NK-92 treated with Interleukin-12 subunit alpha and Interleukin-12 subunit beta, amount 100 ng/mL, for 24 hours (cell line): Measurements from ENCODE around the gene CLDN6.

ENCODE experiments used
- DNase-seq: peaks from one replicate; lab custom pipeline; 2025; lab: John Stamatoyannopoulos, UW

CLDN6 gene

GRCh38 chr16:3027983-3028715 is 10.2 kb upstream of the CLDN6 start:
- DNase-seq: no peak

DNA sequence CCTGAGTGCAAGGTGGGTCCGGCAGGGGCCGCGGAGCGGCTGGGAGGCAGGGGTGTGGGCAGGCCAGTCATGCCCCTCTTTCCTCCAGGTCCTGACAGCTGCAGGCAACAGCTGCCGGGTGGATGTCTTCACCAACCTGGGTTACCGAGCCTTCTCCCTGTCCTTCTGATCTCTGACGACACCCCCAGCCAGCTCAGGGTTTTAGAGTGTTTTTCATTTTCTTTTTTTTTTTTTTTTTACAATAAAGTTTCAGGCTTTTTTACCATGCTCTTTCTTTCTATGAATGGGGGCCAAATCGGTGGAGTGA is 9.5 kb upstream of the CLDN6 start:
- DNase-seq: no peak

DNA sequence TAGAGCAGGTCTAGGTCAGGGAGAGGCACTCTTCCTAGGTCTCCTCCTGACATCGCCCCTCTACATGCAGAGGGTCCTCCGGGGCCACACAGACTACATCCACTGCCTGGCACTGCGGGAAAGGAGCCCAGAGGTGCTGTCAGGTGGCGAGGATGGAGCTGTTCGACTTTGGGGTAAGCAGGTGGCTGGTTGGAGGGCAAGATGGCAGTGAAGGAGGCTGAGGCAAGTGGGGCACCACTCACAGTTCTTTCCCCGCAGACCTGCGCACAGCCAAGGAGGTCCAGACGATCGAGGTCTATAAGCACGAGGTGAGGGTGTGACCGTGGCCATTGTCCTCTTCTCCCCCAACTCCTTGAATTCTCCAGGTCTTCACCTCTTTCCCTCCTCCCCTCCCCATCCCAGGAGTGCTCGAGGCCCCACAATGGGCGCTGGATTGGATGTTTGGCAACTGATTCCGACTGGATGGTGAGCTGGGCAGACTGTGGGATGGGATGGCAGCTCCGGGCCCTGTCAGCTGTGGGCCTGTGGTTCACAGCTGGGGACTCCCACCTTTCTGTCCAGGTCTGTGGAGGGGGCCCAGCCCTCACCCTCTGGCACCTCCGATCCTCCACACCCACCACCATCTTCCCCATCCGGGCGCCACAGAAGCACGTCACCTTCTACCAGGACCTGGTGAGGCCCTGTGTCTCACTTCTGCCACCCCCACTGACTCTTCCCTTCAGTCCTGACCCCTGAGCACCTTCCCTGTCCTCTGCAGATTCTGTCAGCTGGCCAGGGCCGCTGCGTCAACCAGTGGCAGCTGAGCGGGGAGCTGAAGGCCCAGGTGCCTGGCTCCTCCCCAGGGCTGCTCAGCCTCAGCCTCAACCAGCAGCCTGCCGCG is 8.9 kb upstream of the CLDN6 start:
- DNase-seq: no peak

- no peak for DNase-seq
Measured at GRCh38 chr16:3026003-3026378, 8.0 kb upstream of the CLDN6 start.

DNA sequence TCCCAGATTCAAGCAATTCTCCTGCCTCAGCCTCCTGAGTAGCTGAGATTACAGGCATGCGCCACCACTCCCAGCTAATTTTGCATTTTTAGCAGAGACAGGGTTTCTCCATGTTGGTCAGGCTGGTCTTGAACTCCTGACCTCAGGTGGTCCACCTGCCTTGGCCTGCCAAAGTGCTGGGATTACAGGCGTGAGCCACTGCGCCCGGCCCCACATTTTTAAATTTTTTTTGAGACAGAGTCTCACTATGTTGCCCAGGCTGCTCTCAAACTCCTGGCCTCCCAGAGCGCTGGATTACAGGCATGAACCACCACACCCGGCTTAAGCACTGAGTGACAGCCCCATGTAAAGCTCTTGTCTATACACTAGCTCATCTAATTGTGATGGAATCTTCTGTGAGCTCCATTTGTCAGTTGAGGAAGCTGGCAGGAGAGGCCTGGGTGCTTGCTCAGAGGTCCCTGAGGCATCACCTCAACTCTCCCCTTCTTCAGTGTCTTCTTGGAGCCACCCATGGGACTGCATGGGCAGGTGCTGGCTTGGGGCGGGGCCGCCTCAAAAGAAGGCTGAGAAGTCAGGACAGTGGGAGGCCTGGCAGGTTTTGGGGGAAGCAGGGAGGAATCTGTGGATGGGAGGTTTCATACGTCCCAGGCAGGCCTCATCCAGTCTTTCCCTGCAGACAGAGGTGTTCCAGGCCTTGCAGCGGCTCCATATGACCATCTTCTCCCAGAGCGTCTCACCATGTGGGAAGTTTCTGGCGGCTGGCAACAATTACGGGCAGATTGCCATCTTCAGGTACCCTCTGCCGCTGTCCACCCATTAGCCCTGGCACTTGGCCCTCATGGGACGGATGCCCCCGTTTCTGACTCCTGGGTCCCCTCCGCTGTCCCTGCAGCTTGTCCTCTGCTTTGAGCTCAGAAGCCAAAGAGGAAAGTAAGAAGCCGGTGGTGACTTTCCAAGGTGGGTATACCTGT is 7.3 kb upstream of the CLDN6 start:
- DNase-seq: no peak

DNA sequence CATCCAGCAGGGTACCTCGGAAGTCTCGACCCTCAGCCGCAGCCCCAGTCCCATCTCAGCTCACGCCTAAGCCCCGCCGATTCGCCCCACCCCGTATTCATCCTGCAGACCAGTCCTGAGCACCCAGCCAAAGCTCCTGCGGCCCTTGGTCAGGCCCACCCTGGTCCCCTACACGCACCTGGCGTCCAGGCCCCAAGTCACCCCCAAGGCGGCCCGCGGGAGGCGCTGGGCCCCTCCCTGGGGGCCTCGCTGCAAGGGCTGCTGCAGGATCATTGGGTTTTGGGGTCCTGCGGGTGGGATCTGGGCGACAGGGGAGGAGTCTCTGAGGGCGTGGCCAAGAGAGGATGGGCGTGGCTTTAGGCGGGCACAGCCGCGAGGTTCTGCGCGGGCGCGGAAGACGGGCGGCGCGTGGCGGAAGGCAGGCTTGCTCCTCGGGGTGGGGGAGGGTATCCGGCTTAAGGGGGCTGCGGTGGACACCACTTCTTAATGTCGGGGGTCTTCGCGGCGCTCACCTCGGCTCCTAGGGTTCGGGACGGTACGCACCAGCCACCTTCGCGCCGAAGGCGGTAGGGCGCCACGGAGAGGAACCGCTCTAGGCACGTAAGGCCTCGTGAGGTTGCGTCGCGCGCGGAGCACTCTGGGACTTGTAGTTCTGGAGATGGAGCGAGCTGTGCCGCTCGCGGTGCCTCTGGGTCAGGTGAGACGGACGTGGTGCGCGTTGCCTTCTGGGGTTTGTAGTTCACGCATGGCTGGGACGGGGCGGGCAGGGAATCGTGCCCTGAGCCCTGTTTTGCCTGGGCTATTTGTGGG is 5.9 kb upstream of the CLDN6 start, which contains the start of the genes HCFC1R1 and THOC6:
Gene HCFC1R1 (minus strand): TSS at position 274 of the 810 bp plus-strand sequence. CDS start 1 bp downstream, at position 273.
Gene THOC6 (plus strand): TSS at position 367 of the 810 bp plus-strand sequence. CDS start 292 bp downstream, at position 659.
- peak; percentile 97 for DNase-seq

DNA sequence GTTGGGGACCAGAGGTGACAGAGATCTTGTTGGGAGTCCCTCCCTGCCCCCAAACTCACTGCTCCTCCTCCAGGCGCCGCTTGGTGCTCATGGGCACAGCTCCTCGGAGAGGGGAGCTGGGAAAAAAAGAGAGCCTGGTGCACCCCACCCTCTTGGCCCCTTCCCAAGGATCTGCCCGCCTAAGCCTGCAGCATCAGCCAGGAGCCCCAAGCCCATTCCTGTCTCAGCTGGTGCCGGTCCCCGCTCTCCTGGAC is 5.4 kb upstream of the CLDN6 start:
- DNase-seq: no peak

GRCh38 chr16:3022684-3023414 is 4.9 kb upstream of the CLDN6 start:
- no peak for DNase-seq

- peak; percentile 77 for DNase-seq
Measured at GRCh38 chr16:3022208-3022683, 4.3 kb upstream of the CLDN6 start.

GRCh38 chr16:3021449-3022207 is 3.6 kb upstream of the CLDN6 start:
- no peak for DNase-seq

DNA sequence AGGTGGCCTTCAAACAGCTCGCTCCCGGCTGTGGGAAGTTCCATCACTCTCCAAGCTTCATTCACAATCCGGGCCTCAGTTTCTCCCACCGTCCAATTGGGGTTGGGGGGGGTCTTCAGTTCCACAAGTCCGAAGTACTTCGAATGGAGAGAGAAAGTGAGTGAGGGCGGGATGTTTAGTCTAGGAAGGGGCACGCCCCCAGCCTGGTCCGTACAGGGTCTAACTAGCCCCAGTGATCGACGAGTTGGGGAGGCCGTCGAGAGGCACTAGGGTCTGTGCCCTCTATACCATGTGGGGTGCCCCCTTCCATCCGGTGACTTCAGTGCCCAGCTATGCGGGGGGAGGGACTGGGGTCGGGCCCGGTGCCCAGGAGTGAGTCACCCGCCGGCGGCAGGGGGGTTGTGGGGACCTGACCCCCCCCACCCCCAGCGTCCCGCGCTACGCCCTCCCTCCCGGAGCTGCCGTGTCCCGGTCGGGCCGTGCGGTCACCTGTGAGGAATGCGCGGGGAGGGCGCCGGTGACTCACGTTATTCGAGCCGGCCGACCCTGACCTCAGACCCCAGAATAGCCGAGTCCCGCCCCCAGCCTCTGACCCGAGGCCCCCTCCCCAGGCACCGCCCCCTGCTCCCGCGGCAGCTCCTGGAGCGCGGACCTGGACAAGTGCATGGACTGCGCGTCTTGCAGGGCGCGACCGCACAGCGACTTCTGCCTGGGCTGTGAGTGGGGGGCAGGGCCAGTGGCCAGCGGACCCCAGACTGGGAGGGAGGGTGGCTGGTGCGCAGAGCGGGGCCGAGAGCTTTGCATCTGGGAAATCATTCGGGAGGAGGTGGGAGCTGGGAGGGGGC is 2.8 kb upstream of the CLDN6 start:
- DNase-seq: no peak

DNA sequence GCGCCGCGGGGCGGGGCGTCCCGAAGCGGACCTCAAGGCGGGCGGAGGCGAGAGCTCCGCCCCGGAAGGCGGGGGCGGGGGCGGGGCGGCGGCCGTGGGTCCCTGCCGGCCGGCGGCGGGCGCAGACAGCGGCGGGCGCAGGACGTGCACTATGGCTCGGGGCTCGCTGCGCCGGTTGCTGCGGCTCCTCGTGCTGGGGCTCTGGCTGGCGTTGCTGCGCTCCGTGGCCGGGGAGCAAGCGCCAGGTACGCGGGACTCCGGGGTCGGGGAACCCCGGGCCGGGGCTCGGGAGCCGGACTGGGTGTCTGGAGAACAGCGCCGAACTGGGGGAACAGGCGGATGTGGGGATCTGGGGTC is 2.2 kb upstream of the CLDN6 start, which contains the start of gene TNFRSF12A:
Gene TNFRSF12A (plus strand): TSS at position 122 of the 357 bp plus-strand sequence. CDS start 30 bp downstream, at position 152.
- peak; percentile 61 for DNase-seq

DNA sequence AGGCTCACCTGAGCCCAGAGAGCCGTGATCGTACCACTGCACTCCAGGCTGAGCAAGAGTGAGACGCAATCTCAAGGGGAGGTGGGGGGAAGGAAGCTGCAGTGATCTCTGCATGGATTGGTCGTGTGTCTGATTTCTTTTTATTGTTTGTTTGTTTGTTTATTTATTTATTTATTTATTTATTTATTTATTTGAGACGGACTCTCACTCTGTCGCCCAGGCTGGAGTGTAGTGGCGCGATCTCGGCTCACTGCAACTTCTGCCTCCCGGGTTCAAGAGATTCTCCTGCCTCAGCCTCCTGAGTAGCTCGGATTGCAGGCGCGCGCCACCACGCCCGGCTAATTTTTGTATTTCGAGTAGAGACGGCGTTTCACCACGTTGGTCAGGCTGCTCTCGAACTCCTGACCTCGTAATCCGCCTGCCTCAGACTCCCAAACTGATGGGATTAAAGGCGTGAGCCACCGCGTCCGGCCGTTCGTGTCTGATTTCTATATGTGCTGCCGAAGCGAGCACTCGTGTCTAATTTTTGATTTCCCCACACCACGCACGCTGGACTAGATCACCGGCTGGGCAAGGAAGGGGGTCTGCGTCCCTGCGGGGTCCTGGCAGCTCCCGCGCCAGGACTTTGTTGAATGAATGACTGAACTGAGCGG is 1.7 kb upstream of the CLDN6 start:
- no peak for DNase-seq

DNA sequence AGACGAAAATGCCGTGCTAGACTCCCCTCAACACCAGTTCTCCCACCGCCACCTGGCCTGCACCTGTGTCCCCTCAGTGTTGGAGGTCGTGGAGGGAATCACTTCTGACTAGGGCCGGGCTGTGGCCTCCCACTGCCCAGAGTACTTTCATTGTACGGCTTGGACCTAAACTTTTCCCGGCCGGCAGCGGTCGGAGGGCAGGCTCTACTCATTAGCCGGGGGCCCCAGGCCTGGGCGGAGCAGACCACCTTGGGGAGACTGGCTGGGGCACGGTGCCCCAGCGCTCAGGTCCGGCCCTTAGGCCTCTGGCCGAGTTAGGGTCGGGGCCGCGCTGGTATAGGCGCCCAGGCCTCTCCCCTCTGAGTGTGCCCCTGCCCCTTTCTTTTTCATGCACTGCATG is 639 bp downstream of the CLDN6 start:
- no peak for DNase-seq

- no peak for DNase-seq
Measured at GRCh38 chr16:3015865-3016521, 2.0 kb downstream of the CLDN6 start.

DNA sequence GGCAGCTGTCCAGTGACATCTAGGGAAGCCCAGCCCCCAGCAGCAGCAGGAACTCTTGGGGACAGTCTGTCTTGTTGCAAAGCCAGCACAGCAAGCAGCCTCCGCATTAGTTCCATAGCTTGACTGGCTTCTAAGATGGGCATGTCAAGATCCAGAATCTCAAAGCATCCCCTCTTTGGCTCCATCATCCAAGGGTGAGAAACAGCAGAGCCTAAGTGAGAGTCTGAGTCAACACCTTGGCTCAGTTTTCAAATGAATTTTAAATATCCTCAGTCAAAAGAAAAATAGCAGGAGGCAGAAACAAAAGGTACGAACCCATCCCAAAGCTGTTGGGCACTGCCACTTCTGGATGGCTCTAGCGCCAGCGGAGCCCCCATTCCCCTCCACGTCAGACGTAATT is 3.0 kb downstream of the CLDN6 start:
- no peak for DNase-seq

GRCh38 chr16:3013998-3014690 is 3.8 kb downstream of the CLDN6 start:
- DNase-seq: no peak
